Measurements from ENCODE around the gene NLRP9. TPM values are rescaled to one million over a fixed set of nuclear protein-coding genes. Genes with fewer than 3 reads are reported as not detected.

The NLRP9 gene
- total and polyA plus RNA-seq, 2 of the 13 experiments (the other 11 are each of a cell fraction or from before 2014, with no cell fraction given), result not detected

- TF ChIP-seq ZBTB49 (CRISPR knock-in tag; IDR thresholded peaks at IDR 0.05; ENCODE audit: borderline replicate concordance) (no peak), KLF11 (CRISPR knock-in tag; IDR thresholded peaks at IDR 0.05) (peak; percentile 47), FOXC1 (CRISPR knock-in tag; IDR thresholded peaks at IDR 0.05; ENCODE audit: borderline replicate concordance) (no peak), ZNF660 (CRISPR knock-in tag; IDR thresholded peaks at IDR 0.05; ENCODE audit: borderline replicate concordance, low read depth) (no peak), SRSF1 (optimal IDR thresholded peaks at IDR 0.05; ENCODE audit: low read depth, low read length) (no peak), ZNF75D (CRISPR knock-in tag; IDR thresholded peaks at IDR 0.05; ENCODE audit: borderline replicate concordance) (no peak), ZFP62 (CRISPR knock-in tag; IDR thresholded peaks at IDR 0.05) (no peak), KDM5A (IDR thresholded peaks at IDR 0.05; ENCODE audit: borderline replicate concordance, low read length) (no peak), HIC2 (CRISPR knock-in tag; IDR thresholded peaks at IDR 0.05; ENCODE audit: low read depth) (peak; percentile 78; the same call in 1 of the 2 replicates), MED1 (CRISPR knock-in tag; IDR thresholded peaks at IDR 0.05) (peak; percentile 88), MYNN (CRISPR knock-in tag; IDR thresholded peaks at IDR 0.05; ENCODE audit: low read depth) (no peak), DRAP1 (CRISPR knock-in tag; IDR thresholded peaks at IDR 0.05) (peak; percentile 69; the same call in 1 of the 2 replicates), TRIM24 (CRISPR knock-in tag; IDR thresholded peaks at IDR 0.05) (no peak), SNAPC4 (CRISPR knock-in tag; IDR thresholded peaks at IDR 0.05) (no peak), ZNF317 (CRISPR knock-in tag; IDR thresholded peaks at IDR 0.05) (no peak)
Observed at GRCh38 chr19:55683449-55684261, 54.5 kb downstream of the NLRP9 start (continued).
